Large intestine (tissue), 3 donors: ENCODE data around the gene ABHD17C. TPM values are rescaled to one million over a fixed set of nuclear protein-coding genes. Genes with fewer than 3 reads are reported as not detected.

Experiments
- DNase-seq, 2 donors: peaks; one replicate each; pipeline versions ENCODE4 v3.0.0 to v3.0.0-alpha.2; 2013
- H3K27ac ChIP-seq: one replicate; pipeline ENCODE4 v1.5.1; 2013; ENCODE audit warnings: low read length
- H3K27me3 ChIP-seq: 2 replicates; pipeline ENCODE4 v1.6.1; 2013; ENCODE audit warnings: low read length; ENCODE audit not compliant: control insufficient read depth, insufficient read depth
- H3K36me3 ChIP-seq: 2 replicates; pipeline ENCODE4 v1.6.1; 2013; ENCODE audit warnings: low read length; ENCODE audit not compliant: control insufficient read depth, insufficient read depth
- H3K4me1 ChIP-seq: one replicate; pipeline ENCODE4 v1.6.1; 2013; ENCODE audit warnings: low read length; ENCODE audit not compliant: control insufficient read depth, insufficient read depth
- H3K4me3 ChIP-seq: one replicate; pipeline ENCODE4 v1.5.1; 2013; ENCODE audit warnings: low read length
- H3K9me3 ChIP-seq: one replicate; pipeline ENCODE4 v1.6.1; 2013; ENCODE audit warnings: mild to moderate bottlenecking, low read depth, low read length, moderate library complexity; ENCODE audit not compliant: control insufficient read depth
- WGBS: methylation state at CpG from one replicate; pipeline ENCODE4 v1.1.5; 2013; ENCODE audit warnings: low lambda C conversion rate; ENCODE audit not compliant: insufficient coverage; 5-methylcytosine and 5-hydroxymethylcytosine counted together
- polyA plus RNA-seq: library from polyadenylated mRNA; unstranded; fragments of 120-200 nt; gene quantifications from one replicate; pipeline ENCODE4 v1.2.1, GENCODE V29; 2013

Gene ABHD17C
- polyA plus RNA-seq, 1 donor, result 50.7 TPM

DNA sequence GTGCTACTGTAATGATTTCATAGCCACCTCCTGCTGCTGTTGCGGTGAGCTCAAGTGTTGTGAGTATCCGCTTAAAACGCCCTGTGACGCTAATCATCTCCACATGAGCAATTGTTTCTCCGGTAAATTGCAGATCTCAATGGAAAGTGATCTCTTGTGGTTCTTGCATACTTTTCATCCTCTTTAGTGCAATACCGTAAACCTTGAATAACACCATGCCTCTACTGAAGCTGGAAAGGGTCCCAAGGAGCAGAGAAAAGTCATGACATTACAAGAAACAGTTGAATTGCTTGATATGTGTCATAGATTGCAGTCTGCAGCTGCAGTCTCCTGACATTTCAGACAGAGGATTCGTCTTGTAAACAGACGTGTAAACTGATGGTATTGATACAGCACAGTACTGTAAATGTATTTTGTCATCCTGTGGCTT is 78.0 kb downstream of the ABHD17C start:
- 89% methylated on average over 6 of the region's 8 CpGs for WGBS
- DNase-seq, result no peak
- peaks cover 9% of the 10 kb centered on the region for H3K27me3 ChIP-seq
- H3K36me3 ChIP-seq, result no peaks in the 10 kb centered on the region
- H3K4me3 ChIP-seq, result no peak overlapping the region
- H3K27ac ChIP-seq, result no peak overlapping the region
- no peaks in the 10 kb centered on the region for H3K9me3 ChIP-seq
- H3K4me1 ChIP-seq, result no peaks in the 10 kb centered on the region

- Histone ChIP-seq H3K36me3 (no peaks in the 10 kb centered on the region), H3K4me1 (no peaks in the 10 kb centered on the region), H3K27me3 (peaks cover 16% of the 10 kb centered on the region), H3K9me3 (no peaks in the 10 kb centered on the region), H3K27ac (no peak overlapping the region), H3K4me3 (no peak overlapping the region)
- WGBS, result 85% methylated on average over 2 of the region's 5 CpGs
- DNase-seq, result no peak
Measured at GRCh38 chr15:80773792-80774352, 78.8 kb downstream of the ABHD17C start.

- peaks cover 20% of the 10 kb centered on the region for H3K27me3 ChIP-seq
- H3K36me3 ChIP-seq, result no peaks in the 10 kb centered on the region
- 40% methylated on average over 1 of the region's 1 CpG for WGBS
- no peak overlapping the region for H3K4me3 ChIP-seq
- H3K4me1 ChIP-seq, result peaks cover 2% of the 10 kb centered on the region
- peaks cover 3% of the 10 kb centered on the region for H3K9me3 ChIP-seq
- no peak overlapping the region for H3K27ac ChIP-seq
- no peak for DNase-seq
Measured at GRCh38 chr15:80774486-80774885, 79.4 kb downstream of the ABHD17C start.

DNA sequence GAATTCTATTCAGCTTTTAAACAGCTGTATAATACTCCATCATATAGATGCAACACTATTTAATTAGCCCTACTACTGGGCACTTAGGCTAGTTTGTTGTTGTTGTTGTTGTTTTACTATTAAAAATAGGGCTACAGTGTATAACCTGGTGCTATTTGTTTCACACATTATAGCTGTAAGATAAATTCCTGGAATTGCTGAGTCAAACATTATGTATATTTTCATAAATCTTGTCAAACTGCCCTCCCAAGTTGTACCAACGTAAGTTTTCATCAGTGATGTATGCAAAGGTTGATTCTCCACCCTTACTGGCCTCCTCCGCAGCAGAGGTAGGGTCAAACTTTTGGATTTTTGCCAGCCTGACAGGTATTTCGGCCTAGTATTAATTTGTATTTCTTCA is 80.2 kb downstream of the ABHD17C start:
- Histone ChIP-seq H3K4me1 (peaks cover 10% of the 10 kb centered on the region), H3K9me3 (peaks cover 3% of the 10 kb centered on the region), H3K4me3 (no peak overlapping the region), H3K36me3 (no peaks in the 10 kb centered on the region), H3K27me3 (peaks cover 29% of the 10 kb centered on the region), H3K27ac (no peak overlapping the region)
- no peak for DNase-seq
- 92% methylated on average over 2 of the region's 3 CpGs for WGBS

DNA sequence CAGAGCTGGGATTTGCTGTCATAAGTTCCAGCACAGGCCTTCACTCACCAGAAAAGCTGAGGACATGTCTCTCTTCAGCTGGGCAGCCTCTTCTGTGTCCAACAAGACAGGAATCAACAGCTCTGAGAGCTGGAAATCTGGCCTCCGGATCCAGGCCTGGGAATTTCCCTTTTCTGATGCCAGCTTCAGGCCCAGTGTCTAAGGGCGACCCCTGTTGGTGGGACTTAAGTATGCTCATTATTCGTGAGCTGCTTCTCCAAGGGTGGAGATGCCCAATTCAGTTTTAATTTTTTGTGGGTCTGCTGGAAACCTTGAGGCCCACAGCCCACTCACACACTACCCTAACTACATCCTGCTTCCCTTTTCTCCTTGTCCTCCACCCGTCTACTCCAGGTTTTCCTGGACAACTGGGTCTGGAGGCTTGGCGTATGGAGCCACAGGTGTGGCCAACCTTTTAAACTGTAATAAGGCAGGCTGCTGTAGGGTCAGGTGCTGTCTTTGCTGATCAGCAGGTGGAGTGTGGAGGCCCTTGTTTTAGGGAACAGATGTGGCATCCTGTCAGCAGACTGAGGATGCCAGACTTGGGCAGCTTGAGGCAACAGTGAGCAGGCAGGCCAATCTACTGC is 81.4 kb downstream of the ABHD17C start:
- peaks cover 3% of the 10 kb centered on the region for H3K9me3 ChIP-seq
- H3K27me3 ChIP-seq, result peaks cover 40% of the 10 kb centered on the region
- peaks cover 14% of the 10 kb centered on the region for H3K4me1 ChIP-seq
- no peaks in the 10 kb centered on the region for H3K36me3 ChIP-seq
- no peak overlapping the region for H3K27ac ChIP-seq
- no peak overlapping the region for H3K4me3 ChIP-seq
- WGBS, result no CpG with 5 or more reads among the region's 5 CpGs
- peak; percentile 63 to 66 for DNase-seq

DNA sequence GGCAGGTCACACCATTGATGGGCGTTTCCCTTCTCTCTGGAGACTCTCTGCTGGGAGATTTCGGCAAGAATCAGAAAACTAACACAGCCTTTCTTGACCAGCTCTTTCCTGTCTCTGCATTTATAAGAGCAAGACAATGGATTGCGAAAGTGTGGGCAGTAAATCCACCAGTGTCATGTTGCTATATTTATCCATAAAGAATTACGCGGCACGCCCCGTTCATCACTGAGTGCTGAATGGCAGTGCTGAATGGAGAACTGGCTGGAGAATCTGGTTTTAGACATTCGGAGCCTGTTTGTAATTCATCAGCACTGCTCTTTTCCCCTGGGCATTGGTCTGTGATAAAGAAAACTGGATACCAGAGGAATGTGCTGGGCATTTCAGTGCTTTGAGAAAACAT is 82.0 kb downstream of the ABHD17C start:
- Histone ChIP-seq H3K4me3 (no peak overlapping the region), H3K36me3 (no peaks in the 10 kb centered on the region), H3K4me1 (peaks cover 14% of the 10 kb centered on the region), H3K9me3 (peaks cover 3% of the 10 kb centered on the region), H3K27me3 (peaks cover 42% of the 10 kb centered on the region), H3K27ac (no peak overlapping the region)
- no peak for DNase-seq
- no CpG with 5 or more reads among the region's 8 CpGs for WGBS

GRCh38 chr15:80777826-80778620 is 82.9 kb downstream of the ABHD17C start:
- H3K4me3 ChIP-seq, result no peak overlapping the region
- H3K36me3 ChIP-seq, result no peaks in the 10 kb centered on the region
- peaks cover 45% of the 10 kb centered on the region for H3K27me3 ChIP-seq
- no peak overlapping the region for H3K27ac ChIP-seq
- DNase-seq, result no peak
- H3K9me3 ChIP-seq, result peaks cover 3% of the 10 kb centered on the region
- no CpG with 5 or more reads among the region's 10 CpGs for WGBS
- H3K4me1 ChIP-seq, result peaks cover 14% of the 10 kb centered on the region

DNA sequence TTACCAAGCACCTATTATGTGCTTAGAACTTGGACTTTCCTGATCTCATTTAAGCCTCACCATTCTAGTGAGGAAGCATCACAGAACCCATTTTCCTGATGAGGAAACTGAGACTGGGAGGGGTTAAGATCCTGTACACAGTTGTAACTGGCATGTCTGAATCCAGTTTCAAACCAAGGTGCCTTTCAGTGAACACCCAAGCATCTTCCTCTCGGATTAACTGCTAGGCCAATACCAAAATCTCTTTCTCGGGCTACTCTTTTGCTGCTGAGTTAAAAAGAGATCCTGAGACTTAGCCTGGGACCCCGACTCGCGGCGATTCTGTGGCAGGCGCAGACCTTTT is 83.5 kb downstream of the ABHD17C start:
- Histone ChIP-seq H3K4me3 (no peak overlapping the region), H3K9me3 (peaks cover 3% of the 10 kb centered on the region), H3K27me3 (peaks cover 48% of the 10 kb centered on the region), H3K36me3 (no peaks in the 10 kb centered on the region), H3K27ac (no peak overlapping the region), H3K4me1 (peaks cover 14% of the 10 kb centered on the region)
- no peak for DNase-seq
- no CpG with 5 or more reads among the region's 7 CpGs for WGBS

DNA sequence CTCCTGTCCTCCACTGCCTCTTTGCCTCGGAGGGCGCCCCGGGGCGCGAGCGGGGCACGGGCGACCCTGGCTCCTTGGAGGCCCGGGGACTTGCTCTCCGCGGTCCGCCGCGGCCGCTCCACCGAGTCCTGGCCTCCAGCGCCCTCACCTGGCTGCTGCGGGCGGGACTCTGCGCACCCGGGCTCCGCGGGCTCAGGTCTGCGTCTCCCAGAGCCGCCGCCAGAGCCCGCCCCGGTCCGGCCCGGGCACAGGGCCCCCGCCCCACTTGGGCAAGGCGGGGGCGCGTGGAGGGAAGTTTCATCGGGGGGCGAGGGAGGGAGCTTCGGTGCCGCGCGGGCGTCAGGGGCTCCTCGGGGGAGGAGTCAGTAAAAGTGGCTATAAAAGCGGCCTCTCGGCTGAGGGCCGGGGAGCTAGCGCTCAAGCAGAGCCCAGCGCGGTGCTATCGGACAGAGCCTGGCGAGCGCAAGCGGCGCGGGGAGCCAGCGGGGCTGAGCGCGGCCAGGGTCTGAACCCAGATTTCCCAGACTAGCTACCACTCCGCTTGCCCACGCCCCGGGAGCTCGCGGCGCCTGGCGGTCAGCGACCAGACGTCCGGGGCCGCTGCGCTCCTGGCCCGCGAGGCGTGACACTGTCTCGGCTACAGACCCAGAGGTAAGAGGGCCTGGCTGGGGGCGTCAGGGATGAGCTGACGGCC is 84.0 kb downstream of the ABHD17C start, which contains the start of gene CEMIP:
Gene CEMIP (plus strand): TSS at position 407 of the 694 bp plus-strand sequence. CDS start 94,510 bp downstream, outside the sequence.
- Histone ChIP-seq H3K27ac (no peak within 1 kb of the TSS), H3K27me3 (peaks cover 53% of the 10 kb centered on the region), H3K4me3 (peak within 1 kb of the TSS; percentile 24), H3K9me3 (peaks cover 3% of the 10 kb centered on the region), H3K36me3 (no peaks in the 10 kb centered on the region), H3K4me1 (peaks cover 14% of the 10 kb centered on the region)
- DNase-seq, result peak; percentile 64 to 74
- no CpG with 5 or more reads among the region's 75 CpGs for WGBS
